AG09309 (cell line): ENCODE data around the gene APOC4.
A peak's percentile ranks its signal among the peaks of the same experiment; 100 is the strongest.

Experiments used
- DNase-seq: peaks from one replicate; pipeline ENCODE4 v3.0.0-alpha.2; 2010; ENCODE audit warnings: low read depth
- H3K4me3 ChIP-seq: 2 replicates; pipeline ENCODE4 v1.5.1; 2011; ENCODE audit warnings: mild to moderate bottlenecking, low read depth, low read length, moderate library complexity; ENCODE audit not compliant: control insufficient read depth
- CTCF ChIP-seq: IDR thresholded peaks from 2 replicates; pipeline ENCODE4 v1.5.1; 2011; ENCODE audit warnings: mild to moderate bottlenecking, low read depth, low read length, inconsistent platforms; ENCODE audit not compliant: insufficient read depth, control insufficient read depth; ENCODE audit errors: missing control alignments

APOC4 gene

GRCh38 chr19:44987148-44987675, 45.2 kb downstream of the APOC4 start:
- TF ChIP-seq CTCF: no peak
- DNase-seq: no peak
- no peak overlapping the region for H3K4me3 ChIP-seq

DNA sequence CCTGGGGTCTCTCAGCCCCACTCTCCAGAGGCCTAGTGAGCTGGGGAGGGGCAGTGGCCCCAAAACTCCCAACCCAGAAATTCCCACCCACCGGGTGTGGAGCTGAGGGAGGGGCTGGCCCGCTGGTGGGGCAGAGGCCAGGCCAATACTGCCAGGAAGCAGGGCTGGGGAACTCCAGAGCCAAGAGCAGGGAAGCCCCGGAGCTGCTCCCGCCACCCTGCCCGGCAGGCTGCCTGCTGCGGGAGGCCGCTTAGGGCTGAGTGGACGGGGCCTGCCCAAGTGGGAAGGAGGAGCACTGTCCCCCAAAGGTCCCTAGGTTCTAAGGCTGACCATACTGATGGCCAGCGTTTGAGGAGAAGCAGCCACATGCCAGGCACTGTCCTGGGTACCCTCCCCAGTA, 46.2 kb downstream of the APOC4 start:
- no peak for TF ChIP-seq CTCF
- H3K4me3 ChIP-seq: no peak overlapping the region
- no peak for DNase-seq

DNA sequence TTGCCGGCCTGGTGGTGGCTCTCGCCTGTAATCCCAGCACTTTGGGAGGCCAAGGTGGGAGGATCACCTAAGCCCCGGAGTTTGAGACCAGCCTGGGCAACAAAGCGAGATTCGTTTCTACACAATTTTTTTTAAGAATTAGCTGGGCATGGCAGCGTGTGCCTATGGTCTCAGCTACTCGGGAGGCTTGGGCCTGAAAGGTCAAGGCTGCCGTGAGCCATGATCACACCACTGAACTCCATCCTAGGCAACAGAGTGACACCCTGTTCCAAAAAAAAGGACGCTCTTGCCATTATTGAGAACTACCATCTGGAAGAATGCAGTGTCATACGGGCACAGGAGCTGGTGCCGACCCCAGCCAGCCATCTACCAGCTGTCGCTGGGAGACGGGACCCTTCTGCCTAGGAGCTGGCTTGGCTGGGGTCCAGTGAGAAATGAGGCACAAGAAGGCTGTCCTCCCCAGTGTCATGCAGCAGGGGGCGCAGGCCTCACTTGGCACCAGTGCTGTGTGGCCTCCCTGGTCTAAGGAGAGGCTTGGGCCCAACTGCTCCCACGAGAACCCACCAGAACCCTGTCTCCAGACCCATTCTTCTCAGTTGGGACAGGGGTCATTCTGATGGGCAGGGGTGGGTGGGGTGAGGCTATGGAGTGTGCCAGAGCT, 47.0 kb downstream of the APOC4 start:
- no peak overlapping the region for H3K4me3 ChIP-seq
- peak; percentile 71 for TF ChIP-seq CTCF
- DNase-seq: peak; percentile 2

DNA sequence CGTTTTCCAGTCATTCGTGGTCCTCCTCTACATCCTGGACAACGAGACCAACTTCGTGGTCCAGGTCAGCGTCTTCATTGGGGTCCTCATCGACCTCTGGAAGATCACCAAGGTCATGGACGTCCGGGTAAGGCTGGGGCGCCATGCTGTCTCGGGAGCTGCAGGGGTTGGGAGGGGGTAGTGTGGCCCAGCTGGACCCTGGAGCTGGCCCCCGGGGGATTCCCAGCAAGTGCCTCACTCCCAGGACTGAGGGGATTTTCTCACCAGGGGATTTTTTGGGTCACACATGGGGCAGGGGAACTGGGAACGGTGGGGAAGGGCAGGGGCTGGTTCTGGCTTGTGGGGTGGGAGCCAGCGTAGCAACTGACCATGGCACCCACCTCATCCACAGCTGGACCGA, 48.4 kb downstream of the APOC4 start:
- TF ChIP-seq CTCF: no peak

GRCh38 chr19:44990966-44991365, 48.9 kb downstream of the APOC4 start:
- H3K4me3 ChIP-seq: no peak overlapping the region
- no peak for DNase-seq
- TF ChIP-seq CTCF: no peak

More for the DNA sequence above, 48.4 kb downstream of the APOC4 start:
- no peak for DNase-seq
- no peak overlapping the region for H3K4me3 ChIP-seq

- no peak for DNase-seq
- no peak overlapping the region for H3K4me3 ChIP-seq
- no peak for TF ChIP-seq CTCF
Measured at GRCh38 chr19:44992336-44993163, 50.5 kb downstream of the APOC4 start.
